SK-N-SH (cell line): ENCODE measurements around the gene FAM169A. TPM values are rescaled to one million over a fixed set of nuclear protein-coding genes. Genes with fewer than 3 reads are reported as not detected.
A peak's percentile ranks its signal among the peaks of the same experiment; 100 is the strongest.
"Not testable (repeated sequence)": the region's sequence is repeated elsewhere in the genome, so short reads cannot be mapped to it uniquely, and the experiment has no call there.

Source experiments
- CTCF ChIA-PET: fragments of 300-600, 350-600 bp; formaldehyde crosslinking; extraction: SDS; loops from one replicate; lab custom pipeline; 2021; lab: Yijun Ruan, JAX
- POLR2A ChIA-PET: fragments of 350-600 bp; sonication (Branson Sonifier 250); formaldehyde crosslinking; extraction: SDS; loops from one replicate; lab custom pipeline; 2020; ENCODE audit warnings: antibody characterized with exemption, inconsistent platforms; lab: Yijun Ruan, JAX
- DNase-seq: peaks from one replicate; pipeline ENCODE4 v3.0.0; 2012
- H2AFZ ChIP-seq: fragments of 200-600 bp; sonication (generic); 2 replicates; pipeline ENCODE4 v1.8.1; 2016; ENCODE audit warnings: antibody characterized with exemption, mild to moderate bottlenecking, low read depth
- H3F3A ChIP-seq: fragments of 200-600 bp; sonication (generic); replicated peaks from 2 replicates; pipeline ENCODE3; 2016; ENCODE audit warnings: antibody characterized with exemption, mild to moderate bottlenecking; ENCODE audit not compliant: insufficient read depth
- H3K27ac ChIP-seq, 2 experiments: fragments of 200-500 bp in 1 of 2; fragments of 200-600 bp in 1 of 2; sonication (Bioruptor generic) in 1 of 2; sonication (generic), shearing (Covaris generic) in 1 of 2; 2 replicates each; pipeline versions ENCODE4 v1.5.1 to v1.6.1; 2014 to 2016; ENCODE audit warnings: low read depth in 2 of 2, inconsistent platforms in 1 of 2, low read length in 1 of 2, mild to moderate bottlenecking in 1 of 2, mixed read lengths in 1 of 2
- H3K27me3 ChIP-seq: fragments of 200-600 bp; sonication (generic), shearing (Covaris generic); 2 replicates; pipeline ENCODE4 v1.6.1; 2016; ENCODE audit warnings: mixed run types; ENCODE audit not compliant: insufficient read depth
- H3K36me3 ChIP-seq, 2 experiments: fragments of 200-500 bp in 1 of 2; fragments of 200-600 bp in 1 of 2; sonication (Bioruptor generic) in 1 of 2; sonication (generic) in 1 of 2; replicated peaks in 1 of 2; 2 replicates each; pipeline versions ENCODE3 to v1.5.1; 2014 to 2016; ENCODE audit warnings: low read length in 1 of 2, mild to moderate bottlenecking in 1 of 2; ENCODE audit not compliant: insufficient read depth in 2 of 2, control insufficient read depth in 1 of 2
- H3K4me1 ChIP-seq, 2 experiments: fragments of 200-500 bp in 1 of 2; fragments of 200-600 bp in 1 of 2; sonication (Bioruptor generic) in 1 of 2; sonication (generic), shearing (Covaris generic) in 1 of 2; 2 replicates each; pipeline versions ENCODE4 v1.5.1 to v1.6.1; 2014 to 2016; ENCODE audit warnings: low read depth in 1 of 2, low read length in 1 of 2, mixed run types in 1 of 2; ENCODE audit not compliant: insufficient read depth in 2 of 2, control insufficient read depth in 1 of 2
- H3K4me2 ChIP-seq: fragments of 200-600 bp; sonication (generic), shearing (Covaris generic); 2 replicates; pipeline ENCODE4 v1.6.1; 2017; ENCODE audit warnings: mixed run types
- H3K4me3 ChIP-seq, 2 experiments: fragments of 200-500 bp in 1 of 2; fragments of 200-600 bp in 1 of 2; sonication (Bioruptor generic) in 1 of 2; sonication (generic), shearing (Covaris generic) in 1 of 2; 2 replicates each; pipeline versions ENCODE4 v1.5.1 to v1.8.1; 2014 to 2016; ENCODE audit warnings: low read depth in 2 of 2, inconsistent platforms in 1 of 2, low read length in 1 of 2, mild to moderate bottlenecking in 1 of 2, mixed read lengths in 1 of 2, moderate library complexity in 1 of 2
- H3K79me2 ChIP-seq: fragments of 200-600 bp; sonication (generic); 2 replicates; pipeline ENCODE4 v1.8.1; 2017; ENCODE audit warnings: mild to moderate bottlenecking; ENCODE audit not compliant: insufficient read depth
- H3K9ac ChIP-seq: fragments of 200-600 bp; sonication (generic); 2 replicates; pipeline ENCODE4 v1.6.1; 2017; ENCODE audit warnings: mixed run types
- H3K9me2 ChIP-seq: fragments of 200-600 bp; sonication (generic); 2 replicates; pipeline ENCODE4 v1.6.1; 2017; ENCODE audit warnings: mixed run types
- H3K9me3 ChIP-seq: fragments of 200-600 bp; sonication (generic); 2 replicates; pipeline ENCODE4 v1.6.1; 2017; ENCODE audit warnings: mixed run types, mild to moderate bottlenecking, moderate library complexity
- H4K20me1 ChIP-seq: fragments of 200-600 bp; sonication (generic); 2 replicates; pipeline ENCODE4 v1.6.1; 2017; ENCODE audit warnings: mild to moderate bottlenecking, mixed run types; ENCODE audit not compliant: insufficient read depth
- GATA2 ChIP-seq: sonication (generic); formaldehyde crosslinking; IDR thresholded peaks from 2 replicates; pipeline ENCODE4 v1.5.0; 2020; ENCODE audit warnings: mild to moderate bottlenecking, missing genetic modification reagents
- IRF3 ChIP-seq: fragments of 150-350 bp; IDR thresholded peaks from 2 replicates; pipeline ENCODE4 v1.6.1; 2016; ENCODE audit warnings: mild to moderate bottlenecking, low read depth, low read length
- POLR2AphosphoS5 ChIP-seq: IDR thresholded peaks from 2 replicates; pipeline ENCODE4 v1.6.1; 2012; ENCODE audit warnings: low read depth, low read length
- REST ChIP-seq: IDR thresholded peaks from 2 replicates; pipeline ENCODE4 v1.6.1; 2012; ENCODE audit warnings: mild to moderate bottlenecking, low read depth, low read length, moderate library complexity
- TCF12 ChIP-seq: IDR thresholded peaks from 2 replicates; pipeline ENCODE4 v1.4.0; 2012
- WGBS: methylation state at CpG from one replicate; pipeline ENCODE4 v1.1.6; 2017; ENCODE audit warnings: low lambda C conversion rate; 5-methylcytosine and 5-hydroxymethylcytosine counted together
- polyA plus RNA-seq, 3 experiments: library from polyadenylated mRNA; depleted of rRNA; stranded (reverse); fragments of >200 nt; gene quantifications; 2 replicates each; pipeline ENCODE4 v1.2.3, GENCODE V29; 2012

FAM169A gene
- polyA plus RNA-seq, 1 of the 3 experiments (the other 2 are of a cell fraction) = 2.6 TPM

GRCh38 chr5:74762599-74762998, 103.6 kb downstream of the FAM169A start (continued):
- TF ChIP-seq REST = 0 out of 2 replicates have a peak, but pooled peaks have one; percentile 47

GRCh38 chr5:74761241-74761640, 104.9 kb downstream of the FAM169A start:
- peaks cover 13 to 26% of the 10 kb centered on the region in 2 experiments; a peak in 3 of 4 replicates for H3K4me1 ChIP-seq
- no peak overlapping the region for H3K9ac ChIP-seq
- H3K9me3 ChIP-seq = no peaks in the 10 kb centered on the region
- peaks cover 22% of the 10 kb centered on the region for H3F3A ChIP-seq
- WGBS = 68% methylated on average over 1 of the region's 1 CpG
- no peak overlapping the region for H3K4me2 ChIP-seq
- H3K4me3 ChIP-seq = no peak overlapping the region
- H2AFZ ChIP-seq = no peak overlapping the region
- H3K79me2 ChIP-seq = peaks cover 48% of the 10 kb centered on the region
- no peak for DNase-seq
- peak overlapping the region in 1 of 2 experiments; percentile 16; a peak in 2 of 4 replicates for H3K27ac ChIP-seq
- POLR2A ChIA-PET = no interaction called here
- TF ChIP-seq TCF12 (0 out of 2 replicates have a peak, but pooled peaks have one; percentile 9), IRF3 (no peak), GATA2 (CRISPR knock-in tag) (no peak), POLR2AphosphoS5 (no peak)
- peaks cover 47 to 77% of the 10 kb centered on the region in 2 experiments for H3K36me3 ChIP-seq
- H3K27me3 ChIP-seq = no peaks in the 10 kb centered on the region
- H4K20me1 ChIP-seq = no peaks in the 10 kb centered on the region
- CTCF ChIA-PET = interaction anchor here (0.9 to 1.1 kb wide), 3 partner anchors 13 to 88 kb away, joined by 3 to 5 read pairs (median 4); no protein-coding TSS in a partner anchor
- no peaks in the 10 kb centered on the region for H3K9me2 ChIP-seq

GRCh38 chr5:74748742-74749141, 117.4 kb downstream of the FAM169A start:
- H3K4me1 ChIP-seq, H3K4me2 ChIP-seq, H3K9me2 ChIP-seq, H3F3A ChIP-seq, H3K9me3 ChIP-seq, H3K27ac ChIP-seq, DNase-seq, H2AFZ ChIP-seq, H3K79me2 ChIP-seq, H3K27me3 ChIP-seq, H3K4me3 ChIP-seq, H3K9ac ChIP-seq, POLR2A ChIA-PET, H4K20me1 ChIP-seq: not testable (repeated sequence)
- 76% methylated on average over 4 of the region's 4 CpGs for WGBS
- peaks cover 77 to 82% of the 10 kb centered on the region in 2 experiments for H3K36me3 ChIP-seq
- CTCF ChIA-PET = interaction anchor here (1.3 to 1.9 kb wide), 2 partner anchors 12 to 15 kb away, joined by 3 to 4 read pairs; no protein-coding TSS in a partner anchor
